ENCODE measurements around the gene SCRT2. TPM values are rescaled to one million over a fixed set of nuclear protein-coding genes. Genes with fewer than 3 reads are reported as not detected.

Gene SCRT2
- total and polyA plus RNA-seq, 2 of the 8 experiments (the other 6 are each of a cell fraction or from before 2014, with no cell fraction given) = 0.12 to 0.34 TPM

DNA sequence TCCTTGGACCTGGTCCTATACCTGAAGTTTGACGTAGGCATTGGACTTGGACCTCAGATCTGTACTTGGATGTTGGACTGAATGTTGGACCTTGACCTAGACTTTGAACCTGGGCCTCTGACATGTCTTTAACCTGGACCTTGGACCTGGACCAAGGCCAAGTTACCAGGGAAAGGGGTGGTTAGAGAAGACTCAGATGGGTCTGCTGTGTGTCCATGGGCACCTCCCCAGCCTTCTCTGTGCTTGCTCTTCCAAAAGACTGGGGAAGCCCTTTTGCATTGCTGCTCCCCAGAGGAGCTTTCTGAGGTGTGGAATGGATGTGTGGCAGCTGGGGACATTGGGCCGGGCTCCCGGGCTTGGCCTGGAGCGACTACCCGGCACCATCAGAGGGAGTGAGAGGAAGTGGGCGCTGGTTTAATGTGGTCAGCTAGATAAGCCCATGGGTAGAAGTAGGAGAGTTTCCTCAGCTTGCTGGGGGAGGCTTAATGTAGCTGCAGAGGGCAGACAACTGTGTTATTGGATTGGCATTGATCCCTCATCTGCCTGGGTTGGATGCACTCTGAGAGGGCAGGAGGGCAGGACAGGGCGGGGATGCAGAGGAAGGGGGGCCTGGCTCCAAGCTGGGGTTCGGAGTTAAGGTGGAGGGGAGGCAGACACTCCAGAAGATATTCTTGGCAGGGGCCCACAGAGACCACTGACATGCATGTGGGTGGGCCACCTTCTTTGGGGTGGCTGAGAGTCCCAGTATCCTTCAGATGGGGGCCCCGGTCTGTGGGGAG lies 4.2 kb downstream of the SCRT2 start:
- POLR2A ChIA-PET (ENCODE audit: partially characterized antibody) = interaction anchor here (1.1 to 1.2 kb wide), 2 partner anchors 10 to 17 kb away, joined by 3 read pairs; no protein-coding TSS in a partner anchor
- H2AFZ ChIP-seq (ENCODE audit: low read length) = no peak overlapping the region
- H2BK12ac ChIP-seq (ENCODE audit: low read depth, low read length) = peak overlapping the region; percentile 60; the same call in 1 of the 2 replicates
- no peak for DNase-seq (ENCODE audit: low read depth in 1 of 2, low spot score in 2 of 2)
- H3K4me1 ChIP-seq (replicated peaks in 1 of 4; ENCODE audit: control insufficient read depth in 3 of 4, insufficient read depth in 4 of 4, low read length in 3 of 4) = peaks cover 0 to 9% (median 4%) of the 10 kb centered on the region in 4 experiments; a peak in 5 of 7 replicates
- peaks cover 4 to 5% of the 10 kb centered on the region in 2 experiments for H3K9me3 ChIP-seq (ENCODE audit: insufficient read depth in 2 of 2, low read depth in 1 of 2, low read length in 1 of 2)
- peaks cover 3 to 30% (median 25%) of the 10 kb centered on the region in 4 experiments for H3K27me3 ChIP-seq (replicated peaks in 1 of 4; ENCODE audit: control insufficient read depth in 3 of 4, extremely low read depth in 1 of 4, insufficient read depth in 3 of 4, low read length in 3 of 4)
- H3K23ac ChIP-seq (ENCODE audit: insufficient read length) = no peak overlapping the region
- CTCF ChIA-PET (ENCODE audit: partially characterized antibody) = interaction anchor here (0.8 to 14.1 kb wide), 12 partner anchors 6 to 109 kb away, joined by 3 to 157 read pairs (median 4); partner anchors contain the start of gene SRXN1
- H3K36me3 ChIP-seq (ENCODE audit: control insufficient read depth in 2 of 4, insufficient read depth in 4 of 4, low read length in 3 of 4) = no peaks in the 10 kb centered on the region
- H4K20me1 ChIP-seq (replicated peaks in 1 of 2; ENCODE audit: control insufficient read depth in 1 of 2, insufficient read depth in 2 of 2, low read length in 2 of 2) = no peaks in the 10 kb centered on the region
- peaks cover 9% of the 10 kb centered on the region; the same call in 1 of the 2 replicates for H3K23me2 ChIP-seq (ENCODE audit: low read depth, low read length)
- H2BK5ac ChIP-seq (ENCODE audit: low read depth, low read length) = no peak overlapping the region
- H2AK5ac ChIP-seq (ENCODE audit: low read depth, low read length) = no peak overlapping the region
- peak overlapping the region; percentile 61 for H2BK15ac ChIP-seq (ENCODE audit: low read length)
- WGBS, 2 experiments (ENCODE audit: extremely low coverage in 1 of 2, insufficient coverage in 1 of 2, insufficient read length in 1 of 2, insufficient replicate concordance in 2 of 2, low coverage in 1 of 2, low lambda C conversion rate in 2 of 2, missing lambda C conversion rate in 1 of 2) = 90% methylated on average over 9 of the region's 9 CpGs; no CpG with 5 or more reads in 1 of the 2 experiments
- no peak overlapping the region for H3K18ac ChIP-seq (ENCODE audit: extremely low read depth, low read length)
- no peak overlapping the region for H3K4me3 ChIP-seq (ENCODE audit: extremely low read depth in 1 of 4, insufficient read depth in 2 of 4, low read depth in 3 of 4, low read length in 4 of 4)
- no peaks in the 10 kb centered on the region for H3K79me1 ChIP-seq (ENCODE audit: low read depth, low read length)
- no peak overlapping the region for H3K56ac ChIP-seq (replicated peaks; ENCODE audit: insufficient read length, low read depth, low read length)
- H4K8ac ChIP-seq (ENCODE audit: extremely low read depth, insufficient read depth, low read length) = no peak overlapping the region
- no peak overlapping the region for H3K14ac ChIP-seq (ENCODE audit: insufficient read length)
- no peak overlapping the region for H4K91ac ChIP-seq (replicated peaks; ENCODE audit: insufficient read length, low read length)
- H3K27ac ChIP-seq (ENCODE audit: low read depth, low read length) = no peak overlapping the region
- no peaks in the 10 kb centered on the region for H3K79me2 ChIP-seq (ENCODE audit: control insufficient read depth in 1 of 2, insufficient read depth in 2 of 2, low read length in 2 of 2)
- no peak overlapping the region for H3K9ac ChIP-seq (replicated peaks in 1 of 4; ENCODE audit: extremely low read depth in 1 of 4, low read depth in 3 of 4, low read length in 3 of 4)
- no peak overlapping the region for H4K5ac ChIP-seq (ENCODE audit: insufficient read length, low read depth, low read length)
- H3K4me2 ChIP-seq (ENCODE audit: insufficient read depth in 1 of 2, low read depth in 2 of 2, low read length in 2 of 2) = no peak overlapping the region
- FAIRE-seq = no peak
- H2BK20ac ChIP-seq (ENCODE audit: low read length) = no peak overlapping the region
- H3K4ac ChIP-seq (replicated peaks; ENCODE audit: insufficient read length, low read depth, low read length) = no peak overlapping the region
- no peak overlapping the region for H2BK120ac ChIP-seq (replicated peaks; ENCODE audit: low read depth, low read length)
- TF ChIP-seq BACH1 (IDR thresholded peaks at IDR 0.05; ENCODE audit: low read length) (no peak), CREB1 (IDR thresholded peaks at IDR 0.05) (no peak), CBX5 (IDR thresholded peaks at IDR 0.05; ENCODE audit: low read depth, low read length) (no peak), BRCA1 (IDR thresholded peaks at IDR 0.05; ENCODE audit: low read depth, low read length) (no peak), NRF1 (IDR thresholded peaks at IDR 0.05; ENCODE audit: low read depth, low read length) (no peak), MAFK (IDR thresholded peaks at IDR 0.05; ENCODE audit: low read depth, low read length) (no peak), YY1 (IDR thresholded peaks at IDR 0.05; ENCODE audit: low read depth, low read length) (no peak), RBBP5 (IDR thresholded peaks at IDR 0.05; ENCODE audit: borderline replicate concordance, low read depth, low read length) (no peak), SP4 (IDR thresholded peaks at IDR 0.05; ENCODE audit: low read length) (no peak), TAF7 (optimal IDR thresholded peaks at IDR 0.05; ENCODE audit: borderline replicate concordance, low read depth, low read length) (no peak)
- TF ChIP-seq, protein P1, sequence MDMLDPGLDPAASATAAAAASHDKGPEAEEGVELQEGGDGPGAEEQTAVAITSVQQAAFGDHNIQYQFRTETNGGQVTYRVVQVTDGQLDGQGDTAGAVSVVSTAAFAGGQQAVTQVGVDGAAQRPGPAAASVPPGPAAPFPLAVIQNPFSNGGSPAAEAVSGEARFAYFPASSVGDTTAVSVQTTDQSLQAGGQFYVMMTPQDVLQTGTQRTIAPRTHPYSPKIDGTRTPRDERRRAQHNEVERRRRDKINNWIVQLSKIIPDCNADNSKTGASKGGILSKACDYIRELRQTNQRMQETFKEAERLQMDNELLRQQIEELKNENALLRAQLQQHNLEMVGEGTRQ (IDR thresholded peaks at IDR 0.05; ENCODE audit: low read length) = no peak
- TF ChIP-seq, protein P2, sequence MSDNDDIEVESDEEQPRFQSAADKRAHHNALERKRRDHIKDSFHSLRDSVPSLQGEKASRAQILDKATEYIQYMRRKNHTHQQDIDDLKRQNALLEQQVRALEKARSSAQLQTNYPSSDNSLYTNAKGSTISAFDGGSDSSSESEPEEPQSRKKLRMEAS (IDR thresholded peaks at IDR 0.05) = no peak
